ENCODE measurements around the gene CCDC47.

DNA sequence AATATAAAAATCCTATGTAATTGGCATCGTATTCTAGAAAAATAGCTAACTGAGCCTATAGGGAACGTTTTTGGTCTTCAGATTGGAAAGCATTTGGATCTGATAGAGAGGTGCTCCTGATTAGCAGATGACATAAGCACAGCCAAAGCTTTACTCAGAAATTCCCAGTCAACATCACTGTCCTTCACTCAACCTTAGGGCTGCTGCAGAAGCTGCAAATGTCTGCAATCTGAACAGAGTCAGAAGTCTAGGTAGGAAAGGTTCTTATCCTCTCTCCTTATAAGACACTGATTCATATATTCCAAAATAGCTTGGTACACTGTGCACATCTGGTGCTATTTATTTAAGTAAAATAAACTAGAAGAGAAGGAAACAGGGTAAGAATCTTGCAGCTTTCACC, 51.0 kb downstream of the CCDC47 start:
- TF ChIP-seq, protein P1, sequence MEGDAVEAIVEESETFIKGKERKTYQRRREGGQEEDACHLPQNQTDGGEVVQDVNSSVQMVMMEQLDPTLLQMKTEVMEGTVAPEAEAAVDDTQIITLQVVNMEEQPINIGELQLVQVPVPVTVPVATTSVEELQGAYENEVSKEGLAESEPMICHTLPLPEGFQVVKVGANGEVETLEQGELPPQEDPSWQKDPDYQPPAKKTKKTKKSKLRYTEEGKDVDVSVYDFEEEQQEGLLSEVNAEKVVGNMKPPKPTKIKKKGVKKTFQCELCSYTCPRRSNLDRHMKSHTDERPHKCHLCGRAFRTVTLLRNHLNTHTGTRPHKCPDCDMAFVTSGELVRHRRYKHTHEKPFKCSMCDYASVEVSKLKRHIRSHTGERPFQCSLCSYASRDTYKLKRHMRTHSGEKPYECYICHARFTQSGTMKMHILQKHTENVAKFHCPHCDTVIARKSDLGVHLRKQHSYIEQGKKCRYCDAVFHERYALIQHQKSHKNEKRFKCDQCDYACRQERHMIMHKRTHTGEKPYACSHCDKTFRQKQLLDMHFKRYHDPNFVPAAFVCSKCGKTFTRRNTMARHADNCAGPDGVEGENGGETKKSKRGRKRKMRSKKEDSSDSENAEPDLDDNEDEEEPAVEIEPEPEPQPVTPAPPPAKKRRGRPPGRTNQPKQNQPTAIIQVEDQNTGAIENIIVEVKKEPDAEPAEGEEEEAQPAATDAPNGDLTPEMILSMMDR (IDR thresholded peaks at IDR 0.05; ENCODE audit: borderline replicate concordance, extremely low read depth, low read length, poor library complexity, severe bottlenecking) = no peak
- TF ChIP-seq EZH2 (IDR thresholded peaks at IDR 0.05; ENCODE audit: borderline replicate concordance, low read depth, low read length, severe bottlenecking) = no peak

Measured in DND-41 (cell line).